HEK293T (cell line): Measurements from ENCODE around the gene SIRPG.

Experiments
- ARNT ChIP-seq: fragments of 450-650 bp; IDR thresholded peaks from 2 replicates; pipeline ENCODE4 v1.6.1; 2017; ENCODE audit warnings: mild to moderate bottlenecking
- CTBP1 ChIP-seq: fragments of 450-650 bp; IDR thresholded peaks from 2 replicates; pipeline ENCODE4 v1.6.1; 2016; ENCODE audit warnings: borderline replicate concordance
- ELF4 ChIP-seq: fragments of 450-650 bp; IDR thresholded peaks from 2 replicates; pipeline ENCODE4 v1.6.1; 2017; ENCODE audit warnings: antibody characterized with exemption
- FOXA1 ChIP-seq: fragments of 450-650 bp; IDR thresholded peaks from 2 replicates; pipeline ENCODE4 v1.6.1; 2016; ENCODE audit warnings: mild to moderate bottlenecking
- FOXK2 ChIP-seq: fragments of 450-650 bp; IDR thresholded peaks from 2 replicates; pipeline ENCODE4 v1.6.1; 2016; ENCODE audit warnings: mild to moderate bottlenecking
- FOXM1 ChIP-seq: fragments of 450-650 bp; IDR thresholded peaks from 2 replicates; pipeline ENCODE4 v1.6.1; 2017; ENCODE audit warnings: mild to moderate bottlenecking, borderline replicate concordance
- HDGF ChIP-seq: fragments of 450-650 bp; IDR thresholded peaks from 2 replicates; pipeline ENCODE4 v1.6.1; 2017; ENCODE audit warnings: antibody characterized with exemption, borderline replicate concordance
- PKNOX1 ChIP-seq: fragments of 450-650 bp; IDR thresholded peaks from 2 replicates; pipeline ENCODE4 v1.6.1; 2016
- SP1 ChIP-seq: fragments of 450-650 bp; IDR thresholded peaks from 2 replicates; pipeline ENCODE4 v1.6.1; 2017
- SUZ12 ChIP-seq: fragments of 450-650 bp; IDR thresholded peaks from 2 replicates; pipeline ENCODE4 v1.6.1; 2016; ENCODE audit warnings: mild to moderate bottlenecking
- TARDBP ChIP-seq: fragments of 450-650 bp; IDR thresholded peaks from 2 replicates; pipeline ENCODE4 v1.6.1; 2016
- ZNF384 ChIP-seq: fragments of 450-650 bp; IDR thresholded peaks from 2 replicates; pipeline ENCODE4 v1.6.1; 2016

- TF ChIP-seq HDGF (no peak), PKNOX1 (no peak), FOXK2 (no peak), SUZ12 (no peak), FOXA1 (no peak), FOXM1 (no peak), SP1 (no peak), ELF4 (no peak), CTBP1 (no peak), ARNT (no peak), ZNF384 (no peak), TARDBP (no peak)
Measured at GRCh38 chr20:1671891-1672669, 14.5 kb upstream of the SIRPG start.
